GM15510 (cell line): ENCODE results near the gene ABL1.

Experiments used
- POLR2A ChIP-seq: IDR thresholded peaks from 3 replicates; pipeline ENCODE4 v1.6.1; 2011; ENCODE audit warnings: borderline replicate concordance; ENCODE audit not compliant: insufficient read length; ENCODE audit errors: extremely low read depth

The ABL1 gene

GRCh38 chr9:130918826-130919558 lies 83.9 kb downstream of the ABL1 start:
- TF ChIP-seq POLR2A: no peak

GRCh38 chr9:130919559-130920145 lies 84.6 kb downstream of the ABL1 start:
- TF ChIP-seq POLR2A: no peak

- TF ChIP-seq POLR2A: no peak
These were observed 85.2 kb downstream of the ABL1 start for GRCh38 chr9:130920233-130920632.

GRCh38 chr9:130920762-130921299 lies 85.8 kb downstream of the ABL1 start:
- no peak for TF ChIP-seq POLR2A

- no peak for TF ChIP-seq POLR2A
These were observed 86.4 kb downstream of the ABL1 start for GRCh38 chr9:130921300-130921988.

- no peak for TF ChIP-seq POLR2A
These were observed 87.2 kb downstream of the ABL1 start for GRCh38 chr9:130921989-130922892.

GRCh38 chr9:130922893-130923610 lies 88.0 kb downstream of the ABL1 start:
- no peak for TF ChIP-seq POLR2A

GRCh38 chr9:130923611-130924447 lies 88.8 kb downstream of the ABL1 start:
- no peak for TF ChIP-seq POLR2A

- no peak for TF ChIP-seq POLR2A
These were observed 89.4 kb downstream of the ABL1 start for GRCh38 chr9:130924448-130924788.

GRCh38 chr9:130925050-130925678 lies 90.1 kb downstream of the ABL1 start:
- TF ChIP-seq POLR2A: no peak

- TF ChIP-seq POLR2A: no peak
These were observed 92.3 kb downstream of the ABL1 start for GRCh38 chr9:130927338-130927737.

- no peak for TF ChIP-seq POLR2A
These were observed 93.2 kb downstream of the ABL1 start for GRCh38 chr9:130927995-130928900.
